Measurements from ENCODE around the gene SLC16A6. TPM values are rescaled to one million over a fixed set of nuclear protein-coding genes. Genes with fewer than 3 reads are reported as not detected.
"Not testable (repeated sequence)": the region's sequence is repeated elsewhere in the genome, so short reads cannot be mapped to it uniquely, and the experiment has no call there.

Gene SLC16A6
- total RNA-seq, 1 experiment from 2014 or later = 0.70 TPM

DNA sequence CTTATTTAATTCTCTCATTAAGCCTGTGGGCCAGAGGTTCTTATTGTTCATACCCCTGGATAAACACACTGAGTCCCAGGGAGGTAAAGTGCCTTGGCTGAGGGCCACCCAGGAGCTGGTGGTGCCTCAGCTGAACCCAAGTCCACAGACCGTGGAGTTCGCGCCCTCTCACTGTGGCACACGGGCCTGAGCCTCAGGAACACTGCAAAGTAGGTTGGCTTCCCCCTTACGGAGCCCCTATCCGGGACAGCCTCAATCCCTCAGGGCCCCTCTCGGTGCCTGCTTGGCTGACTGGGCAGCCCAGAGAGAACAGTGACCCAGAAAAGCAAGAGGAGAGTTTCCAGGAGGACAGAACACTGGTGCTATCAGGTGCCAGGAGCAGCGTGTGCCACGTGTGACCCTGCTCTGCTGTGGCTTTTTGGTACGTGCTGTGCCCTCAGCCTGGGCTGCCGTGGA lies 55.6 kb downstream of the SLC16A6 start:
- H4K20me1 ChIP-seq (ENCODE audit: insufficient read depth); H3K36me3 ChIP-seq (ENCODE audit: low read depth); H3K9me3 ChIP-seq (ENCODE audit: insufficient read depth, low read depth); H3F3A ChIP-seq (ENCODE audit: insufficient read depth, low read depth); CTCF ChIA-PET; H3K4me3 ChIP-seq; H3K27me3 ChIP-seq (ENCODE audit: insufficient read depth, low read depth); H2AFZ ChIP-seq; H3K9me2 ChIP-seq (ENCODE audit: insufficient read depth); DNase-seq; intact Hi-C loops (cut with micrococcal nuclease; ENCODE audit: unreplicated experiment); POLR2A ChIA-PET (ENCODE audit: unreplicated experiment); H3K79me2 ChIP-seq (ENCODE audit: low read depth): not testable (repeated sequence)
- Histone ChIP-seq H3K4me1 (replicated peaks; ENCODE audit: insufficient read depth) (peaks cover 18% of the 10 kb centered on the region), H3K4me2 (0 out of 2 replicates have a peak overlapping the region, but pooled peaks have one; percentile 6), H3K27ac (peak overlapping the region; percentile 68)
- TSS peak; percentile 52 for BruUV-seq (replicated peaks)

GRCh38 chr17:68234726-68235335 lies 56.1 kb downstream of the SLC16A6 start:
- H3K79me2 ChIP-seq (ENCODE audit: low read depth); H2AFZ ChIP-seq; H3K4me3 ChIP-seq; H3F3A ChIP-seq (ENCODE audit: insufficient read depth, low read depth); H3K9me2 ChIP-seq (ENCODE audit: insufficient read depth); CTCF ChIA-PET; H3K27me3 ChIP-seq (ENCODE audit: insufficient read depth, low read depth); BruUV-seq (replicated peaks); intact Hi-C loops (cut with micrococcal nuclease; ENCODE audit: unreplicated experiment); H3K36me3 ChIP-seq (ENCODE audit: low read depth); H3K9me3 ChIP-seq (ENCODE audit: insufficient read depth, low read depth); H4K20me1 ChIP-seq (ENCODE audit: insufficient read depth): not testable (repeated sequence)
- Histone ChIP-seq H3K4me2 (0 out of 2 replicates have a peak overlapping the region, but pooled peaks have one; percentile 6), H3K27ac (peak overlapping the region; percentile 68), H3K4me1 (replicated peaks; ENCODE audit: insufficient read depth) (peaks cover 18% of the 10 kb centered on the region)
- POLR2A ChIA-PET (ENCODE audit: unreplicated experiment) = interaction anchor here (0.6 kb wide), 1 partner anchor 49 kb away, joined by 5 read pairs; no protein-coding TSS in a partner anchor
- DNase-seq = peak; percentile 49 to 84

- H3K27ac ChIP-seq; H3K4me3 ChIP-seq; BruUV-seq (replicated peaks); DNase-seq; H3K36me3 ChIP-seq (ENCODE audit: low read depth); POLR2A ChIA-PET (ENCODE audit: unreplicated experiment); H3K4me2 ChIP-seq; H3K9me2 ChIP-seq (ENCODE audit: insufficient read depth); intact Hi-C loops (cut with micrococcal nuclease; ENCODE audit: unreplicated experiment); H3K27me3 ChIP-seq (ENCODE audit: insufficient read depth, low read depth); H3F3A ChIP-seq (ENCODE audit: insufficient read depth, low read depth); H2AFZ ChIP-seq; H3K9me3 ChIP-seq (ENCODE audit: insufficient read depth, low read depth); H3K79me2 ChIP-seq (ENCODE audit: low read depth); H4K20me1 ChIP-seq (ENCODE audit: insufficient read depth): not testable (repeated sequence)
- H3K4me1 ChIP-seq (replicated peaks; ENCODE audit: insufficient read depth) = peaks cover 25% of the 10 kb centered on the region
- CTCF ChIA-PET = interaction anchor here (0.6 kb wide), 1 partner anchor 225 kb away, joined by 5 read pairs; the partner anchor contains the start of gene WIPI1
These were observed 58.2 kb downstream of the SLC16A6 start for GRCh38 chr17:68232741-68233140.

GRCh38 chr17:68231541-68231940 lies 59.4 kb downstream of the SLC16A6 start:
- Histone ChIP-seq H3K9me3 (ENCODE audit: insufficient read depth, low read depth) (no peaks in the 10 kb centered on the region), H3K27me3 (ENCODE audit: insufficient read depth, low read depth) (no peaks in the 10 kb centered on the region), H3K79me2 (ENCODE audit: low read depth) (no peaks in the 10 kb centered on the region), H3K27ac (peak overlapping the region; percentile 49; the same call in 1 of the 2 replicates), H2AFZ (no peak overlapping the region), H3K9me2 (ENCODE audit: insufficient read depth) (no peaks in the 10 kb centered on the region), H3F3A (ENCODE audit: insufficient read depth, low read depth) (peaks cover 8% of the 10 kb centered on the region; the same call in 1 of the 2 replicates), H3K4me3 (no peak overlapping the region), H3K36me3 (ENCODE audit: low read depth) (no peaks in the 10 kb centered on the region), H3K4me2 (peak overlapping the region; percentile 14; the same call in 1 of the 2 replicates), H4K20me1 (ENCODE audit: insufficient read depth) (no peaks in the 10 kb centered on the region), H3K4me1 (replicated peaks; ENCODE audit: insufficient read depth) (peaks cover 25% of the 10 kb centered on the region)
- DNase-seq = peak in 1 of 2 experiments; percentile 56
- intact Hi-C loops (cut with micrococcal nuclease; ENCODE audit: unreplicated experiment) = no loop called here
- ChIA-PET POLR2A (ENCODE audit: unreplicated experiment) (no interaction called here), CTCF (no interaction called here)
- TF ChIP-seq CTCF (conservative IDR thresholded peaks at IDR 0.05) = no peak
- TF ChIP-seq EZH2 (IDR thresholded peaks at IDR 0.05; ENCODE audit: low read depth) = no peak
- no TSS peak for BruUV-seq (replicated peaks)

- H3K9me2 ChIP-seq (ENCODE audit: insufficient read depth); H2AFZ ChIP-seq; H3K27me3 ChIP-seq (ENCODE audit: insufficient read depth, low read depth); H3K4me3 ChIP-seq; CTCF ChIA-PET; H3K36me3 ChIP-seq (ENCODE audit: low read depth); H3K79me2 ChIP-seq (ENCODE audit: low read depth); H3F3A ChIP-seq (ENCODE audit: insufficient read depth, low read depth); H3K4me2 ChIP-seq; H3K27ac ChIP-seq; BruUV-seq (replicated peaks); H3K9me3 ChIP-seq (ENCODE audit: insufficient read depth, low read depth); intact Hi-C loops (cut with micrococcal nuclease; ENCODE audit: unreplicated experiment); POLR2A ChIA-PET (ENCODE audit: unreplicated experiment); H4K20me1 ChIP-seq (ENCODE audit: insufficient read depth): not testable (repeated sequence)
- H3K4me1 ChIP-seq (replicated peaks; ENCODE audit: insufficient read depth) = peaks cover 25% of the 10 kb centered on the region
- peak in 1 of 2 experiments; percentile 57 for DNase-seq
These were observed 59.8 kb downstream of the SLC16A6 start for GRCh38 chr17:68231131-68231530.

All from PC-9 (cell line).